Progenitor cell of endocrine pancreas (in vitro differentiated cells): ENCODE measurements around the gene EPHA5. TPM values are rescaled to one million over a fixed set of nuclear protein-coding genes. Genes with fewer than 3 reads are reported as not detected.

Experiments
- DNase-seq: peaks from one replicate; pipeline ENCODE4 v3.0.0; 2021; ENCODE audit warnings: low spot score; ENCODE audit not compliant: unreplicated experiment
- H3K27ac Mint-ChIP-seq: 2 replicates; pipeline ENCODE4 v1.8.0; 2021; ENCODE audit warnings: mild to moderate bottlenecking, moderate library complexity, mixed read lengths
- H3K27me3 Mint-ChIP-seq: 2 replicates; pipeline ENCODE4 v1.8.0; 2021; ENCODE audit warnings: mixed read lengths
- H3K36me3 Mint-ChIP-seq: 2 replicates; pipeline ENCODE4 v1.8.0; 2022; ENCODE audit warnings: mixed read lengths; ENCODE audit not compliant: insufficient read depth
- H3K4me1 Mint-ChIP-seq: 2 replicates; pipeline ENCODE4 v1.8.0; 2021; ENCODE audit warnings: low read depth, mixed read lengths
- H3K4me3 Mint-ChIP-seq: 2 replicates; pipeline ENCODE4 v1.8.0; 2021; ENCODE audit warnings: low read depth, mild to moderate bottlenecking, moderate library complexity, mixed read lengths
- H3K9me3 Mint-ChIP-seq: 2 replicates; pipeline ENCODE4 v1.8.0; 2021; ENCODE audit warnings: low read depth, mixed read lengths
- CTCF ChIP-seq: fragments of 200-600 bp; sonication (generic); IDR thresholded peaks from one replicate; pipeline ENCODE4 v1.5.0; 2021; ENCODE audit warnings: antibody characterized with exemption, mild to moderate bottlenecking; ENCODE audit not compliant: unreplicated experiment
- total RNA-seq: library from RNA; stranded (reverse); gene quantifications from 2 replicates; pipeline ENCODE4 v1.2.1, GENCODE V29; 2021

EPHA5 gene
- total RNA-seq, 1 donor from 2014 or later: not detected

GRCh38 chr4:65353098-65353497, 317.2 kb downstream of the EPHA5 start:
- no peaks in the 10 kb centered on the region for H3K9me3 Mint-ChIP-seq

DNA sequence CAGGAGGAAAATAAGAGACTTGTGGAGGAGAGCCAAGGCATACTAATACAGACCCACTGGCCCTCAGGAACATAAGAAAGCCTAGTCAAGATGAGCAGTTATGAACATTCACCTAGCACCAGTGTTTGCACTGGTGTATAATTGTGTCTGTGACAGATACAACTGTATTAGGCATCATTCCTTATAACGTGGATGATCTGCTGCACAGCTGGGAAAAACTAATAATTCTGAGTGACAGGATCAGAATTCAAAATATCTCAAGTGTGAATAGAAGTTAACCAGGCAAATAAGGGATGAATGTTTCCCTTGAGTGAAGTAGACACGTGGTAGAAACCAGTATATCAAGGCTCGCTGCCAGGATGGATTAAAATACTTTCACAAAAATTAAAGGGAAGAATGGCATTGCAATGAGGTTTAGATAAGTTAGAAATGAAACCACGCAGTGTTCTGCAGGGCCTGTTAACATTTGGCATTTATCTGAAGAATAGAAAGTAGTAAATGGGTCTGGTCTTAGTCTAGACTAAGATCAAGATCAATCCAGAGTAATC, 325.9 kb downstream of the EPHA5 start:
- H3K27ac Mint-ChIP-seq: no peak overlapping the region
- no peak overlapping the region for H3K4me3 Mint-ChIP-seq
- DNase-seq: no peak
- no peaks in the 10 kb centered on the region for H3K9me3 Mint-ChIP-seq
- H3K36me3 Mint-ChIP-seq: no peaks in the 10 kb centered on the region
- no peak for TF ChIP-seq CTCF
- H3K27me3 Mint-ChIP-seq: no peaks in the 10 kb centered on the region
- no peaks in the 10 kb centered on the region for H3K4me1 Mint-ChIP-seq

More at GRCh38 chr4:65353098-65353497, 317.2 kb downstream of the EPHA5 start:
- Mint-ChIP-seq H3K4me3 (no peak overlapping the region), H3K27ac (no peak overlapping the region), H3K27me3 (no peaks in the 10 kb centered on the region), H3K4me1 (peaks cover 3% of the 10 kb centered on the region), H3K36me3 (no peaks in the 10 kb centered on the region)
- DNase-seq: no peak
- no peak for TF ChIP-seq CTCF

DNA sequence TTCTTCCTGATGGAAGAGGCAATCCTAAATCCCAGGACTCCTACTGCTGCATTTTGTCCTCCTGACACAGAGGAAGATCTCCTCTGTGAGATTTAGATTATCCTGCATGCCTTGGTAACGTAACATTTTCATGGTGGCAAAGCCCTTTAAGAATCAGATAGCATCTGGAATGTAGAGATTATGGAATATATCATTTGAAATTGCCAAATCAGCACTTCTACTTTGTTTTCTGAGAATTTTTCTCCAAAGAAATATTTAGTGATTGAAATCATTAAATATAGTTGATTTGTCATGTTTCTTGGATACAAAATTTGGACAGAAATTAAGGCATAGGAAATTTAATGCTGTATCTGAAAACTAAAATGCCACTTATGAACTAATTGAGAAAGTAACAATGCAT, 326.9 kb downstream of the EPHA5 start:
- no peaks in the 10 kb centered on the region for H3K27me3 Mint-ChIP-seq
- no peak overlapping the region for H3K4me3 Mint-ChIP-seq
- no peaks in the 10 kb centered on the region for H3K36me3 Mint-ChIP-seq
- no peaks in the 10 kb centered on the region for H3K9me3 Mint-ChIP-seq
- TF ChIP-seq CTCF: no peak
- no peaks in the 10 kb centered on the region for H3K4me1 Mint-ChIP-seq
- no peak for DNase-seq
- no peak overlapping the region for H3K27ac Mint-ChIP-seq

GRCh38 chr4:65341557-65341956, 328.7 kb downstream of the EPHA5 start:
- H3K36me3 Mint-ChIP-seq: no peaks in the 10 kb centered on the region
- H3K9me3 Mint-ChIP-seq: no peaks in the 10 kb centered on the region
- H3K4me3 Mint-ChIP-seq: no peak overlapping the region
- DNase-seq: no peak
- no peak for TF ChIP-seq CTCF
- H3K27me3 Mint-ChIP-seq: no peaks in the 10 kb centered on the region
- H3K4me1 Mint-ChIP-seq: no peaks in the 10 kb centered on the region
- no peak overlapping the region for H3K27ac Mint-ChIP-seq

DNA sequence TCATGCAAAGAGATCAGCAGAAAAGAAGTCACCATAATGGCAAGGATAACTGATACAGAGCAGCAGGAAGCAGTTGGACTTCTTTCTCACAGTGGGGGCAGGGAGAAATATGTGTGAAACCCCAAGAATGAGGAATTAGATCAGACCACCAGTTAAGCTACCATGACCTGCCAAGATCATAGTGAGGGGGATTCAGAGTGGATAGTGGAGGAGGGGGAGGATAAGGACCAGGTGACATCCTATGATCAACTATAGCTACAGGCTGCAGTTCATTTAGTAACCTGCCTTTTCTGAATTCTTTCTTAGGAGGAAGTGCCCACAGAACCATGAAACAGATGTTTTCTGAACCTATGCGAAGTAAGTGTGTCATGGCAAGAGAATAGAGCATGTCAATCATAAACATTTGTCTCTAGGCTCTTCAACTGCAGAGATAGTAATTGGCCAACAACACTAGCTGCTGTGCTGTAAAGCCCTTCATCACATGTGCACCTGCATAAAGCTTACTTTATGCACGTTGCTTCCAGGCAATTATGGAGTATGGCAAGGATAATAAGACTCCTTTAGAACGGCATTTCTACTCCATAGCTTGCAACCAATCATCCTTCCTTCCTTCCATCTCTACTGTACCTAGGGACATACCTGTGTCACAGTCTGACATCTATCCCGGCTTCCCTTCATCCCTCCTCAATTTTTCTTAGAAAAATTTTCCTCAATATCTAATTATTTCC, 329.7 kb downstream of the EPHA5 start:
- Mint-ChIP-seq H3K4me3 (no peak overlapping the region), H3K27me3 (no peaks in the 10 kb centered on the region), H3K36me3 (no peaks in the 10 kb centered on the region), H3K9me3 (no peaks in the 10 kb centered on the region), H3K27ac (no peak overlapping the region), H3K4me1 (no peaks in the 10 kb centered on the region)
- no peak for TF ChIP-seq CTCF
- DNase-seq: no peak
